Stimulated activated CD4-positive, alpha-beta T cell treated with anti-CD3 and anti-CD28 coated beads, Interleukin-4, amount 100 ng/mL, for 24 hours (primary cell): ENCODE results near the gene AZGP1.
"Not testable (repeated sequence)": the region's sequence is repeated elsewhere in the genome, so short reads cannot be mapped to it uniquely, and the experiment has no call there.

Experiments used
- DNase-seq: peaks from one replicate; pipeline ENCODE4 v3.0.0-alpha.2; 2020

Gene AZGP1

DNA sequence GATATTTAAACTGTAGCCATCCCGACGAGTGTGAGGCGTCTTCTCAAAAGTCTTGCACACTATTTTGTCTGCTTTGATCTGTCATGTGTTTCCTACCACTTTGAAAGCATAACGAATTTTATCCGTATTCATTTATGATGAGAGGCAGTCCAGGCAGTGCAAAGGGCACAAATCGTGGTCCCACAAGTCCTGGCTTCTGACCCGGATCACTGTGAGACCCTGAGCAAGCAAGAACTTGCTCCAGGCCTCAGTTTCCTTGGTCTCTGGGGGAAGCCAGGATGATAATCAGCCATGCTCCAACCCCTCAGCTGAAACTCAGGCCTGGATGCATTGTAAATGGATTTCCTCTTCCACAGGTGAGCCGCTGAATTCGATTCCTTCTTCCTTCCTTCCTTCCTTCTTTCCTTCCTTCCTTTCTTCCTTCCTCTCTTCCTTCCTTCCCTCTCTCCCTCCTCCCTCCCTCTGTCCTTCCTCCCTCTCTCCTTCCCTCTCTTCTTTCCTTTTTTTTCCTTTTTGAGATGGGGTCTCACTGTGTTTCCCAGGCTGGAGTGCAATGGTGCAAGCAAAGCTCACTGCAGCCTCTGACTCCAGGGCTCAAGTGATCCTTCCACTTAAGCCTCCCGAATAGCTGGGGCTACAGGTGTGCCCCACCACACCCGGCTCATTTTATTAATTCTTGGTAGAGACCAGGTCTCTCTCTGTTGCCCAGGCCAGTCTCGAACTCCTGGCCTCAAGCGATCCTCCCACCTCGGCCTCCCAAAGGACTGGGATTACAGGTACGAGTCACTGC is 21.1 kb upstream of the AZGP1 start:
- no peak for DNase-seq

- no peak for DNase-seq
These were observed 19.0 kb upstream of the AZGP1 start for GRCh38 chr7:99994819-99995218.

GRCh38 chr7:99992330-99993038 is 16.7 kb upstream of the AZGP1 start:
- DNase-seq, result no peak

GRCh38 chr7:99991543-99991942 is 15.7 kb upstream of the AZGP1 start:
- DNase-seq, result not testable (repeated sequence)

GRCh38 chr7:99990460-99990852 is 14.6 kb upstream of the AZGP1 start:
- DNase-seq, result no peak

- DNase-seq, result no peak
These were observed 12.0 kb upstream of the AZGP1 start for GRCh38 chr7:99987846-99988245.

- not testable (repeated sequence) for DNase-seq
These were observed 11.5 kb upstream of the AZGP1 start for GRCh38 chr7:99987306-99987705.

- no peak for DNase-seq
These were observed 8.8 kb upstream of the AZGP1 start for GRCh38 chr7:99984593-99984992.

DNA sequence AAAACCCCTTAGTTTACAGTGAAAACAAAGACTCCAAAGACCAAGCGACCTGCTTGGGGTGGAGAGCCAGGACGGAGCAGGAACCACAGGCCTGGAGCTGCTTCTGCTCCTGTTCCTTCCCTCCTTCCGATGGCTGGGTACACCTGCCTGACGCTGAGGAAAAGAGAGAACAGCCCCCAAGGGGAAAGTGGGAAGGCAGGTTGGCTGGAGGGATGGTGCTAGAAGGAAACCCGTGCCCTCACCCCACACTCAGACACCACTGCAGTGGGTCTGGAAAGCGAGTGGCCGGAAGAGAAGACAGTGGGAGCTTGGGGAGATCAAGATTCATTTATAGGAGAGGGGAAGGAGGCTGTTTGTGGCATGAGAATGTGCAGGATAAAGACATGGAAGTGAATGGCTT is 5.2 kb upstream of the AZGP1 start:
- DNase-seq, result not testable (repeated sequence)

GRCh38 chr7:99980448-99980872 is 4.6 kb upstream of the AZGP1 start:
- DNase-seq, result not testable (repeated sequence)

GRCh38 chr7:99979814-99980225 is 4.0 kb upstream of the AZGP1 start:
- peak; percentile 71 for DNase-seq

DNA sequence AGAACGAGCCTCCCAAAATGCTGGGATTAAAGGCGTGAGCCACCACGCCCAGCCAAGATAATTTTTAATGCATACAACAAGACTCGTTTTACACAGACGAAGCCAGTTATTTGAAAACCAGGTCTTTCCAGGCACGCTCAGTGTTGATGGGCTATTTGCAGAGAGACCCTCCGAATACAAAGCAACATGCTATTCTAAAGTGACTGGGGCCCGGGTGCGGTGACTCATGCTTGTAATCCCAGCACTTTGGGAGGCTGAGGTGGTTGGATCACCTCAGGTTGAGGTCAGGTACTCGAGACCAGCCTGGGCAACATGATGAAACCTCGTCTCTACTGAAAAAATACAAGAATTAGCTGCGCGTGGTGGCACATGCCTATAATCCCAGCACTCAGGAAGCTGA is 795 bp upstream of the AZGP1 start:
- DNase-seq, result no peak

- no peak for DNase-seq
These were observed 1.1 kb downstream of the AZGP1 start for GRCh38 chr7:99974681-99975080.

GRCh38 chr7:99973817-99974216 is 2.0 kb downstream of the AZGP1 start:
- not testable (repeated sequence) for DNase-seq

DNA sequence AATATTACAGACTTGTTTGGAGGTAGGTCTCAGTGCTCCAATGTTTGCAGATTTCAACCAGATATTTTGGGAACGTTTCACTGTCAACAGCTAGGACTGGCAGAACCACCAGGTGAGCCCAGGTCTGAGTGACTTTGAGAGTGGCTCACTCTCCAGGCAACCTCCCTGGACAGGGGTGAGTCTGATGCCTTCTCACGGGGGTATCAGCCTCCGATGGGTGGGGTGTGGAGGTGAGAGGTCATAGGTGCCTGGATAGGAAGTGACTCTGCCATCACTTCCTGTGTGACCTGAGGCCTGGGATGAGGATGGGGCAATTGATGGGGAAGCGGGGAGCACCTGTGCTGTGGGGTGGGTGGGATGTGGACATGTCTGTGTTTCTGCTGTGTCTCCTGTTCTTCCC is 4.6 kb downstream of the AZGP1 start:
- DNase-seq, result no peak

DNA sequence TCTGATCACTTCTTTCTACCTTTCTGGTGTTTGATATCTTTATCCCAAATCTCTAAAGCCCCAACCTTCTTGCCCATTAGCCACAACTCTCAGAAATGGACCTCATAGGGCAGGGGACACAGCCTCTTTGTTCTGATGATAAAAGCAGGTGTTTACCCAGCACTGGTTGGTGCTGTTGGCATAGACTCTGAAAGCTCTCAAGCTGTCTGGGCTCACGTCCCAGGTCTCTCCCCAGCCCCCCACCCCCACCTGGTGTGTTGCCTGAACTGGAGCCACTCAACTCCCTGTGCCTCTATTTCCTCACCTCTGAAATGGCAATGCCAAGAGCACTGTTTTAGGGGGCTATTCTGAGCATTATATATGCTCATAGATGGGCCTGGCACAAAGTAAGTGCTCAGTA is 6.0 kb downstream of the AZGP1 start:
- DNase-seq, result not testable (repeated sequence)

- DNase-seq, result no peak
These were observed 6.5 kb downstream of the AZGP1 start for GRCh38 chr7:99969298-99969697.

GRCh38 chr7:99958564-99959227 is 17.1 kb downstream of the AZGP1 start:
- DNase-seq, result no peak

DNA sequence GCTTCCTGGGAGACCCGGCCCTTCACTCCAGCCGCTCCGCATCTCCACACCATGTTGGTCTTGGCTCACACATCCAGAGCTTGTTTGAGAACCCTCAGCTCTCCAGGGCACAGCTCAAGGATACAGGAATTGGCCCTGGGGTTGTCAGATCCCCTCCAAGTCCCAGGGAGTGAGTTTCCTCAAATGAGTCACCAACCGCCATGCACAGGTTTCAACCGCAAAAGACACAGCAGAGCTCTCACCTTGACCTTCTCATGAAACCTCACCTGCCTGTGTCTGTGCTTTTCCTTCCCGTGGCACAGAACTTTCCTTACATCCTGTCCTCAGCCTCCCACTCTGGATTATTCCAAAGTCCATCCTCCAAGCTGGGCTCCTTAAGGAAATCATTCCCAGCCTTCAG is 20.6 kb downstream of the AZGP1 start:
- no peak for DNase-seq

GRCh38 chr7:99954643-99955042 is 21.2 kb downstream of the AZGP1 start:
- not testable (repeated sequence) for DNase-seq

DNA sequence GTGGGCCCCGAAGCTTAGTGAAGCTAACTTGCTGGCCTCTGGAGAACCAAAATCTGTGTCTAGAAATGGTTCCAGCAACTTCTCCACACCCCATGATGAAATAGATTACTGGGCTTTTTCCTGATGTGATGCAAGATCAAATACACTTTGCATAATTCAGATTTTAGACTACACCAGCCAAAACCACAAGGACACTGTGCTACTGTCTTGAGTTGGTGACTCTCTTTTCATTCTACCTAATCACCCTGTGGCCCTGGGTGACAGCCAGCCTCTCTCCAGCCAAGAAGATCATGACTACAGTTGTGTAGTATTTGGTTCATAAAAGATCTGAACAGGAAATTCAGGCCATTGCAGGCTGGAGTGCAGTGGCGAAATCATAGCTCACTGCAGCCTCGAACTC is 22.2 kb downstream of the AZGP1 start:
- no peak for DNase-seq

DNA sequence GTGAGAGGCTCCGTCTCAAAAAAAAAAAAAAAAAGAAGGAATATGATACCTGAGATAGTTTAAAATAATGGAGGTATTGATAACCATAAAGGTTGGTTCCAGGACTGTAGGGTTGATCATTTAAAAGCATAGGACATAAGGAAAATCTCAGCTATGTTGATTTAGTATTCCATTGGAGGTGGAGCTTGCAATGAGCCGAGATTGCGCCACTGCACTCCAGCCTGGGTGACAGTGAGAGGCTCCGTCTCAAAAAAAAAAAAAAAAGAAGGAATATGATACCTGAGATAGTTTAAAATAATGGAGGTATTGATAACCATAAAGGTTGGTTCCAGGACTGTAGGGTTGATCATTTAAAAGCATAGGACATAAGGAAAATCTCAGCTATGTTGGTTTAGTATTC is 23.2 kb downstream of the AZGP1 start:
- not testable (repeated sequence) for DNase-seq

DNA sequence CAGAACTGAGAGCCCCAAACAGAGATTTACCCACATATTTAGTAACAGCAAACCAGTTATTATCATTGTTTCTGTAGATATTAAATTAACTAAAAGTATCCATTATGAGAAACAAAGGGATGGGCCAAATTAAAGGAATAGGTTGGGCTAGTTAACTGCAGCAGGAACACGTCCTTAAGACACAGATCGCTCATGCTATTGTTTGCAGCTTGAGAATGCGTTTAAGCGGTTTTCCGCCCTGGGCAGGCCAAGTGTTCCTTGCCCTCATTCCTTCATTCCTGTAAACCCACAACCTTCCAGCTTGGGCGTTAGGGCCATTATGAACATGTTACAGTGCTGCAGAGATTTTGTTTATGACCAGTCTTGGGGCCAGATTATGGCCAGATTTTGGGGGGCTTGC is 25.0 kb downstream of the AZGP1 start:
- DNase-seq, result not testable (repeated sequence)
